Vagina (tissue), 2 donors: ENCODE data around the gene NANOS3.

Experiments
- CTCF ChIP-seq, 3 experiments: fragments of 450-650 bp in 2 of 3; fragments of 200-600 bp in 1 of 3; sonication (generic) in 1 of 3; IDR thresholded peaks; one replicate each; pipeline ENCODE4 v1.5.1; 2017 to 2019; ENCODE audit warnings: antibody characterized with exemption in 3 of 3, mild to moderate bottlenecking in 2 of 3, moderate library complexity in 2 of 3
- POLR2AphosphoS5 ChIP-seq, 2 donors: sonication (generic); formaldehyde crosslinking; IDR thresholded peaks; one replicate each; pipeline ENCODE4 v1.9.0; 2017; ENCODE audit warnings: antibody characterized with exemption in 2 of 2, mild to moderate bottlenecking in 2 of 2, low read depth in 1 of 2; ENCODE audit not compliant: insufficient read depth in 1 of 2

- TF ChIP-seq CTCF (IDR thresholded peaks at IDR 0.05): no peak
- no peak for TF ChIP-seq POLR2AphosphoS5 (IDR thresholded peaks at IDR 0.05; ENCODE audit: insufficient read depth in 1 of 2, low read depth in 1 of 2)
These were observed 31.7 kb downstream of the NANOS3 start for GRCh38 chr19:13908674-13909073.
